ENCODE measurements around the gene C16orf78. TPM values are rescaled to one million over a fixed set of nuclear protein-coding genes. Genes with fewer than 3 reads are reported as not detected.

C16orf78 gene
- total and polyA plus RNA-seq, 2 of the 8 experiments (the other 6 are each of a cell fraction or from before 2014, with no cell fraction given), result not detected

DNA sequence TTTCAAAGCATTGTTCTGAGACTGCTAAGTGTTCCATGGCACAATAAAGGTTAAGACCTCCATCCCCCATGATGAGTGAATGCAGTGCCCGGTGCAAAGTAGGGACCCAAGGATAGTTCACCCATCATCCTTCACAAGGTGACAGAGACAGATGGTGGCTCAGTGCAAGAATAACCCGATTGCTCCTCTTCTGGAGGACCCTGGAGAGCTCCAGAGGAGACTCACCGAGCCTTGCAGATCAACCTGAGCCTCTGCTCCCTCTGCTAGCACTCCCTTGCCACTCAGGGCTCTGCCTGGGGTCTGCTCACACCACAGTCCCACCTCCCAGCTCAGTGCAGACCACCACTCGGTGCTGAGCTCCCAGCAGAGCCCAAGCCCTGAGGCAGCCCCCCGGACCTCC lies 49.3 kb downstream of the C16orf78 start (continued):
- TF ChIP-seq CTCF (IDR thresholded peaks at IDR 0.05; ENCODE audit: control extremely low read depth in 1 of 3, insufficient read depth in 1 of 3, low read depth in 1 of 3, low read length in 3 of 3), result no peak
